C4-2B (cell line): ENCODE data around the gene RAPGEF4.

Source experiments
- H3K27ac ChIP-seq: fragments of 450-650 bp; 2 replicates; pipeline ENCODE4 v1.5.1; 2017
- ZFX ChIP-seq: fragments of 450-650 bp; IDR thresholded peaks from 2 replicates; pipeline ENCODE4 v1.6.1; 2017
- TF ChIP-seq, protein P1 (sequence below): fragments of 450-650 bp; conservative IDR thresholded peaks from 2 replicates; pipeline ENCODE4 v1.5.1; 2017; ENCODE audit warnings: mild to moderate bottlenecking

The RAPGEF4 gene

DNA sequence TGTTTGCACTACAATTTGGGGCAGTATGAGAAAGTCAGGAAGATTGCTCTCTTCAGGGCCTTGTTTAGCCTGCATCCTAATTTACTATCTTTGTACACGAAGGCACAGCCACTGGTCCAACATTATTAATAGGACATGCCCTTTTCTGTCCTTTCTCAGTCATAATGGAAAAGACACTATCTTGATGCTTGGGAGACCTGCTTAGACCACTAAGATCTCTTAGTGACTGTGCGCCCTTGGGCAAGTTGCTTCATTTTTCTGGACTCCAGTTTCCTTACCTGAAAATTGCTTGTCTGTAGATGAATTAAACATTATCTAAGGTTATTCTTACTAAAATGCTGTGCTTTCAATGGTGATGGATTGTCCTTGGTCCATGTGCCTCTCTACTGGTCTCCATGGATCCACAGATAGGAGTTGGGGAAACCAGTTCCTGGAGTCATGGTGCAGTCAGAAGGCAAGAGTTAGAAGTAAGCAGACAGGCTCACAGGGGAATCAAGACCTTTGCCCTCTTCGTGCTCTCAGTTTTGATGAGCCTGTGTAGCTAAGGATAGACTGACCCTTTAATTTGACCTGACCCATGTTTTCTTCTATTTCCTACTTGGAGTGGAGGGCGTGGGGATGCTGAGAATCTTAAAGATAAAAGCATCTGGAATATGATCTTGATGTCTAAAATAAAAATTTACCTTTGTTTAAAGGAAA is 114.0 kb downstream of the RAPGEF4 start:
- H3K27ac ChIP-seq: no peak overlapping the region
- no peak for TF ChIP-seq ZFX
- TF ChIP-seq, protein P1, sequence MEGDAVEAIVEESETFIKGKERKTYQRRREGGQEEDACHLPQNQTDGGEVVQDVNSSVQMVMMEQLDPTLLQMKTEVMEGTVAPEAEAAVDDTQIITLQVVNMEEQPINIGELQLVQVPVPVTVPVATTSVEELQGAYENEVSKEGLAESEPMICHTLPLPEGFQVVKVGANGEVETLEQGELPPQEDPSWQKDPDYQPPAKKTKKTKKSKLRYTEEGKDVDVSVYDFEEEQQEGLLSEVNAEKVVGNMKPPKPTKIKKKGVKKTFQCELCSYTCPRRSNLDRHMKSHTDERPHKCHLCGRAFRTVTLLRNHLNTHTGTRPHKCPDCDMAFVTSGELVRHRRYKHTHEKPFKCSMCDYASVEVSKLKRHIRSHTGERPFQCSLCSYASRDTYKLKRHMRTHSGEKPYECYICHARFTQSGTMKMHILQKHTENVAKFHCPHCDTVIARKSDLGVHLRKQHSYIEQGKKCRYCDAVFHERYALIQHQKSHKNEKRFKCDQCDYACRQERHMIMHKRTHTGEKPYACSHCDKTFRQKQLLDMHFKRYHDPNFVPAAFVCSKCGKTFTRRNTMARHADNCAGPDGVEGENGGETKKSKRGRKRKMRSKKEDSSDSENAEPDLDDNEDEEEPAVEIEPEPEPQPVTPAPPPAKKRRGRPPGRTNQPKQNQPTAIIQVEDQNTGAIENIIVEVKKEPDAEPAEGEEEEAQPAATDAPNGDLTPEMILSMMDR: no peak

DNA sequence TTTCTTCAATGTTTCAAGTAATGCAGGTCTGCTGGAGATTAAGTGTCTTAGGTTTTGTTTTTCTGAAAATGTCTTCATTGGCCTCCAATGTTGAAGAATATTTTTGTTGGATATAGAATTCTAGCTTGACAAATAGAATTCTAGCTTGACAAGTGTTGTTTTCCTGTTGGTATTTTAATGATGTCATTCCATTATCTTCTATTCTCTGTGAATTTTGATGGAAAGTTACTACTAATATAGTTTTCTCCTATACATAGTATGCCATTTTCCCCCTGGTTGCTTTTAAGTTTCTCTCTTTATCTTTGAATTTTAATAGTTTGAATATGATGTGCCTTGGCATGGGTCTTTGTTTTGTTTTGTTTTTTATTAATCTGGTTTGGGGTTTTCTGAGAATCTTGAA is 119.9 kb downstream of the RAPGEF4 start:
- TF ChIP-seq, protein P1: no peak
- TF ChIP-seq ZFX: no peak
- H3K27ac ChIP-seq: no peak overlapping the region

DNA sequence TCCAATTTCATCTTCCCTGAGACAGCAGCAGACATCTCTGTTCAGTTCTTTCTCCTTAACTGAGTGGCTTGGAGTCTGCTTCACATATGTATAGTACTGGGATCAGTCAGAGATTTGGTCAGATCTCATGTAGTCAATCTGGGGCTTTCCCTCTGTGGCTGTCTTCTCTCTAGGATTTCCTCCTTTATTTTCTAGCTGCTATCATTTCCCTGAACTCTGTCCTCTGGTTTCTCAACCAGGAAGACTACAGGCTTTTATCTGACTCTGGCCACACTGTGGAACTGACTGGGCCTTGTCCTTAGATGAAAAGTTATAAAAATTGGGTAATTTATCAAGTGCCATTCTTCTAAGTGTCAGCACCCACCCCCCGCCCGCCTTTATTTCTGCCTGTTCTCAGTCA is 121.0 kb downstream of the RAPGEF4 start:
- no peak overlapping the region for H3K27ac ChIP-seq
- no peak for TF ChIP-seq ZFX
- TF ChIP-seq, protein P1: no peak

DNA sequence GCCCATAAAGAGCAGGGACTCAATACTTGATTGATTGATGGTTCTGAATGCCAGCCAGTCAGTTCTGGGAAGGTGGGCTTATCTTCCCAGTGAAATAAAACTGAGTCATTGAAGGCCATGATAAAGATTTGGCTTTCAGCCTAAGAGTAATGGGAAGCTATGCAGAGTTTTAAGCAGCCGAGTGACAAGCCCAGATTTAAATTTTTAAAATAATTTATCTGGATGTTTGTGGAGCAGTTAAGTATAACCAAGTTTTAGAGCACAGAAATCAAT is 122.8 kb downstream of the RAPGEF4 start:
- no peak overlapping the region for H3K27ac ChIP-seq
- no peak for TF ChIP-seq ZFX
- TF ChIP-seq, protein P1: no peak

DNA sequence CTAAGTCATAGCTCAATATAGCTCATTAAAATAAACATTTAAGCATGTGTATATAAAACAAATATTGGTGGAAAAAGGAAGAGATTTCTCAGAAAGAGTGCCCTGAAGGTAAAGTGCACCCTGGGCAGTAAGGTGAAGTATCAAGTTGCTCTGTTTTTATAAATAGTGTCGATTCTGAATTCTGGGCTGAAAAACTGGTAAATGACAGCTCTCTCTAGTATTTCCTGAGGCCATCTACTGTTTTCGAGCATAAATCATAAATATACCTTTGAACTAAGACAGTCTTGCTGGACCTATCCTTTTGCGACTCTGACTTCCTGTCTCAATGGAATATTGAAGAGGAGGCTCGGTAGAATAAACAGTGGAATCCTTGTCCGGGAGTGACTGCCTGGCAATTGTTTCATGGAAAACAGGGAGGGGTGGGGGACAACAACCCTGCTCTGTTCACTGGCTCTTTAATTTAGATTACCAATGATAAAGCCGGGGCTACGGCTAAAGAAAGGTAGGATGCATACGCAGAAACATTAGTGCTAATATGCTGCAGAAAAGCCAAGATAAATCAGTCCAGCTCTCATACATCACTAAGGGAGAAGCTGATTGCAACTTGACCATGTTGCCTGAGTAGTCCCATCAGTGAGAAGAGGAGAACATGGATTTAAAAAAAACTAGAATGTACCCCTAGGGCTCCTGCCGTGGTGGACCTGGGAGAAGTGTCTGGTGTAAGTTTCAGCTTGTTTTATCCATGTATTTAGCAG is 124.1 kb downstream of the RAPGEF4 start:
- no peak overlapping the region for H3K27ac ChIP-seq

DNA sequence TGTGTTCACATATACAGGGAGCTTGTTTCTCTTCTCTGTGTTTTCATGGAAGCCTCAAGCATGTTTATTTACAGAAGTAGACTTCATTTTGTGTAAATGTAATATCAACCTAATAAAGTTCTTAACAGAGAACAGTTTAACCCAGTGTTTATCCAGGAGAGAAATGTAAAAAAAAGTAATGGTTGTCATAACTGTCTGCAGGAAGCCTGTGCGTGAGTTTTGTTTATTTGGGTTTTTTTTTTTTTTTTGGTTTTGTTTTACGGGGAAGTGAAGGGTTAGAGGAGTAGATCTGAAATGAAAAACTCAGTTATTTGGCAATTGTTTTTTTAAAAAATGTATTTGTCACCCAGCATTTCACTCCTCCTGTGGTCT is 124.7 kb downstream of the RAPGEF4 start:
- no peak overlapping the region for H3K27ac ChIP-seq
- TF ChIP-seq, protein P1: no peak
- TF ChIP-seq ZFX: no peak

More for the DNA sequence above, 124.1 kb downstream of the RAPGEF4 start:
- TF ChIP-seq, protein P1: no peak
- no peak for TF ChIP-seq ZFX

DNA sequence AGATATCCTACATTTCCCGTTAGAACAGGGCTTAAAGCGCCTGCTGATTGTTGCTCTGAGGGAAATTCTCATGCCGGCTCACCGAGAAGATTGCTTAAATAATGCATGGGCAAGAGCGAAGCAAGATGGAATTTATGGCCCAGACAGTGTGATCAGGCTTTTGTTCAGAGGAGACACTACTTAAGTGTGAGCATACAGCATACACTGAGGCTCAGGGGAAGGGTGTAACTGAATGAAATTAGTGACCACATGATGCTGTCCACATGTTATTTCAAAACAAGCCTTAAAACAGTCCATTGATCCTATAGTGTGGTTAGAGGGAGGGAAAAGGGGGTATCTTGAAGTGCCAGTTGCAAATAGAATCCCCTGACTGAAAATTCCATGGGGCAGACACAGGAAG is 125.5 kb downstream of the RAPGEF4 start:
- H3K27ac ChIP-seq: no peak overlapping the region
- TF ChIP-seq, protein P1: no peak
- TF ChIP-seq ZFX: no peak
